MM.1S (cell line): ENCODE results near the gene HAO2.

Experiments
- EZH2 ChIP-seq: fragments of 300-600 bp; sonication (generic); optimal IDR thresholded peaks from 2 replicates; pipeline ENCODE3; 2017; ENCODE audit warnings: low read depth, mild to moderate bottlenecking, antibody characterized with exemption, low read length, mixed read lengths
- TF ChIP-seq, protein P1 (sequence below): fragments of 300-600 bp; sonication (generic); IDR thresholded peaks from 2 replicates; pipeline ENCODE4 v1.5.1; 2016; ENCODE audit warnings: antibody characterized with exemption, low read length, mixed read lengths

DNA sequence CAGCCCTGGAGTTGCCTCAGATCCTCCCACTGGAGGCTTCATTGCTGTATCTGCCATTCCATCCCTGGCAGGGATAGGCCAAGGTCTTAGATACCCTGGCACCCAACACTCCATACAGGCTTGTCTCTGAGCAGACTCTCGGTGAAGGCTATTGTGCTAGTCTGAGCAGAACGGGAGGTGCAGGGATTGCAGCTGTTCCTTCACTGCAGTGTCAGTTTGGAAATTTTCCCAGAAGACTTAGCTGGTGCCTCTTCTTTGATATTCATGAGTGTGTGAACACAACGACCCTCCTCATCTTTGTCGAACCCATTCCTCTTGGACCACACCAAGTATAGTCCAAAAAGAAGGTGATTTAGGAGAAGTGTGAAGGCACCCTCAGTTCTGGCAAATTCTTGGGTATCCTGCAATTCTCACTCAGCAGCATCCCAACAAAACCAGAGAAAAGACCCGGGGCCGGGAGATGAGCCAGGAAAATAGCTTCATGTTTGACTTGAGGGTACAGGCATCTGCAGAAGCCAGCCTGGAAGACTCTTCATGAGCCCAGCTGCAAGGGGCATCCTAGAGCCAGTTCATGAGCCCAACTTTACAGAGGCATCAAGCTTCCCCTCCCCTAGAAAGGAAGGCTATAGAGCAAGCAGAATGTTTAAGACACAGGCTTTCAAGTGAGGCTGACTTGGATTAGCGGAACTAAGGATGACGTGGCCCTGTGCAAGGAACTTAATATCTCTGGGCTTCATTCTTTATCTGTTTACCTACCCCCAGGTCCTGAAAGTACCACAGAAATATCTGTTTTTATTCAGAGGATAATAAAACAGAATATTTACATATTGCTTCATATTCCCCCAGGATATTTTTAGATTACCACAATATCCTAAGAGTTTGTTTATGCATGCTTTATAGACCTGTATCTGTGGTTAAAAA, 38.8 kb upstream of the HAO2 start:
- TF ChIP-seq, protein P1, sequence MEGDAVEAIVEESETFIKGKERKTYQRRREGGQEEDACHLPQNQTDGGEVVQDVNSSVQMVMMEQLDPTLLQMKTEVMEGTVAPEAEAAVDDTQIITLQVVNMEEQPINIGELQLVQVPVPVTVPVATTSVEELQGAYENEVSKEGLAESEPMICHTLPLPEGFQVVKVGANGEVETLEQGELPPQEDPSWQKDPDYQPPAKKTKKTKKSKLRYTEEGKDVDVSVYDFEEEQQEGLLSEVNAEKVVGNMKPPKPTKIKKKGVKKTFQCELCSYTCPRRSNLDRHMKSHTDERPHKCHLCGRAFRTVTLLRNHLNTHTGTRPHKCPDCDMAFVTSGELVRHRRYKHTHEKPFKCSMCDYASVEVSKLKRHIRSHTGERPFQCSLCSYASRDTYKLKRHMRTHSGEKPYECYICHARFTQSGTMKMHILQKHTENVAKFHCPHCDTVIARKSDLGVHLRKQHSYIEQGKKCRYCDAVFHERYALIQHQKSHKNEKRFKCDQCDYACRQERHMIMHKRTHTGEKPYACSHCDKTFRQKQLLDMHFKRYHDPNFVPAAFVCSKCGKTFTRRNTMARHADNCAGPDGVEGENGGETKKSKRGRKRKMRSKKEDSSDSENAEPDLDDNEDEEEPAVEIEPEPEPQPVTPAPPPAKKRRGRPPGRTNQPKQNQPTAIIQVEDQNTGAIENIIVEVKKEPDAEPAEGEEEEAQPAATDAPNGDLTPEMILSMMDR: no peak
- no peak for TF ChIP-seq EZH2
